Stimulated activated CD8-positive, alpha-beta memory T cell treated with anti-CD3 and anti-CD28 coated beads, Interleukin-4, amount 100 ng/mL, for 48 hours (primary cell): ENCODE measurements around the gene NOX3.
"Not testable (repeated sequence)": the region's sequence is repeated elsewhere in the genome, so short reads cannot be mapped to it uniquely, and the experiment has no call there.

Experiments
- DNase-seq: peaks from one replicate; pipeline ENCODE4 v3.0.0-alpha.2; 2020

Gene NOX3

GRCh38 chr6:155466539-155466938, 10.9 kb upstream of the NOX3 start:
- no peak for DNase-seq

DNA sequence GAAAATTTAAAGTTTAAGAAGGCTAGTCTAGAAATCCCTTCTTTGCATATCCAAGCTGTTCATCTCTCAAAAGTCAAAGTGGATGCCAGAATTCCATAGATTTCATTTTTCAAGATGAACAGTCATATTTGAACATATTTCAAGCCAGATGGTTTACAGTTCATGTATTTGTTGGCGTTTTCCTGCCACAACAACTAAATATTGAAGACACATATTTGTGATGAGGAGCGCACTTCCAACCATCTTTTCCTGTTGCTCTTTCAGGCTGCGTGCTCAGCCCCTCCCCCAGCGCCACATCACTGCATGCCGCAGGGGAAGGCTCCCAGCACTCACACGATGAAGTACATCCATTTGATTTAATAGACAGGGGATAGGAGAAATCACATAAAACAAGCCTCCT, 5.9 kb upstream of the NOX3 start:
- no peak for DNase-seq

DNA sequence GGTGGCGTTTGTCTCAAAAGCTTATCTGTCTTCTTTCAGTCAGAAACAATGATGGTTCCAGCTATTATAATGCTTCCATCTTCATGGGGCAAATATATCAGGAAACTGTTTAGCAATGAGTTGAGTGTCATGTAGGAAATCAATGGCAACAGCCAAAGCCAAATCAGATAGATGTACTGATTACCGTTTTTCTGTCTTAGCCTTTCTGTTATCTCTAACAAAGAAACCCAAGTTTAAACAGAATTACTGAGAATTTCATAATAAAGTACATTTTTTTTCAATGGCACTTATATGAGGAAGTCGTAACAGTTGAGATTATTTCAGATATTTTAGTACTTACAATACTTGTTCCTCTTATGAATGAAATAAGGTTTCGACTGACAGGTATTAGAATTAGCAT, 1.2 kb downstream of the NOX3 start:
- no peak for DNase-seq

- DNase-seq: no peak
These were observed 1.6 kb downstream of the NOX3 start for GRCh38 chr6:155454008-155454407.

DNA sequence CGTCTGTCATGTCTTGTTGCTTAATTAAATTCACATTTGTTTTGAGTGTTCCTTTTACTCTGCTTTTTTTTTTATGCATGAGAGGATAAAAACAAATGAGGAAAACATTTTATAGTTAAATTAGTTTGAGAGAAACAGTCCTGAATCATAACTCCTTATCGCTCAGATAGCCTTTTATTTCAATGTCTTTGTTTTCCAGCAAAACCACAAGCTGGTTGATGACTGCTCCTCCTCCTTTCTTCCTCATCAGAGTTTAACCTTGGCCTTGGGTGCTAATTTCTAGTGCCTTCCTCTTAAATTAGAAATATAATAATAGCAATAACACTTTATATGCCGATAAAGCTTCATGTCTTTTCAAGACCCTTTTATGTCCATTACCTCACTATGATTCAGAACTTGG, 3.1 kb downstream of the NOX3 start:
- DNase-seq: no peak

DNA sequence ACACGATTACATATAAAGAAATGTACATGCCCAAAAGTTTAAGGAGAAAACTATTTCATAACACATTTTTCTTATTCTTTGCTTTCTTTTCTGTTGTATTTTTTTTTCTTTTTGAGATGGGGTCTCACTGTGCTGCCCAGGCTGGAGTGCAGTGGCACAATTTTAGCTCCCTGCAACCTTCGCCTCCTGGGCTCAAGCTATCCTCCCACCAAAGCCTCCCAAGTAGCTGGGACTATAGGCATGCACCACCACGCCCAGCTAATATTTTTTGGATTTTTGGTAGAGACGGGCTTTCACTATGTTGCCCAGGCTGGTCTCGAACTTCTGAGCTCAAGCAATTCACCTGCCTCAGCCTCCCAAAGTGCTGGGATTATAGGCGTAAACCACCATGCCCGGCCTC, 4.1 kb downstream of the NOX3 start:
- DNase-seq: not testable (repeated sequence)

DNA sequence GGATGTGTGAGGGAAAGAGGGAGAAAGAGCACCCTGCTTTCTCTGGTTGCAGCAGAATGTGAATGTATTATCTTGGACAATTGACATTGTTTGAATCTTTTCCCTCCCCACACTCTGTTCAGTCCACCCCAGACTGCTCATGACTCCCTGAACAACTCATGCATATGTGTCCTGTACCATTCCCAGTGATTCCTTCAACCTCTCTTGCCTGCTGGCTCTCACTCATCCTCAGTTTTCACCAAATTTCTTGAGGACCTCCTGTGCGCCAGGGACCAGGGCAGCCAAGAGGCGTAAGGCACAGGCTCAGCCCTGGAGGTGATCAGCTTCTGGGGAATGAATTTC, 5.4 kb downstream of the NOX3 start:
- DNase-seq: no peak

DNA sequence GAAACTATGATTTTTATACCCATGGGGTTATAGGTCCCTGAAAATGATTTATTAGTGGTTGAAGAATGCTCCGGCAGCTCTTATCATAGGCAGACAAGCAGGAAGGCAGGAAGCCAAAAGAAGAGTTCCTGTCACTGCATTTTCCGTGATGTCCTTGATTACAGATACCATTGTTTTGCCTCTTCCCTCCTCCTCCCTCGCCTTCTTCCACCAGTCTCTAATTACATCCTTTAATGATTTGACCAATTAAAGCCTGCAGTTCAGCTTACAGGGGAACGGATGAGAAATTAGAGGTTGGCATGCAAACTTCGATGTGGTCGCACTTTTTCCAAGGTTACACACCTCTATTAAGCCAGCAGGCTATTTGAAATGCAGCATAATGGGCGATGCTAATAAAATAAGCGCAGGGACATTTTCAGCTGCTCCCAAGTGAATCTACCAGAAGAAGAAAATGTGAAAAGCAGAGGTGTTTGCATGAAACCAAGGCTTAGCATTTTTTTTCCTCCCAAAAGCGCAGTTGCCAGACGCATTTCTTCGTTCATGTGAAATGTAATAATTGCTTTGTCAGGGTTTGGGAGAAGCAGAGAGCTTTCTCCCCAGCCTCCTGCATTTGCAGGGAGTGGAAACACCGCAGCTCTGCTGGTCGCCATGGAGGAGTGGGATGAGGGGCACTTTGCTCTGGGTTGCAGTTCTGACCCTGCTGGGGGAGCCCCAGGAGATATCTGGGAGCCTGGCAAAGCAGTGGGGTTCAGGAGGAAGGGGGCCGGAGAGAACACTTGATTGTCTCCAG, 6.0 kb downstream of the NOX3 start:
- no peak for DNase-seq

DNA sequence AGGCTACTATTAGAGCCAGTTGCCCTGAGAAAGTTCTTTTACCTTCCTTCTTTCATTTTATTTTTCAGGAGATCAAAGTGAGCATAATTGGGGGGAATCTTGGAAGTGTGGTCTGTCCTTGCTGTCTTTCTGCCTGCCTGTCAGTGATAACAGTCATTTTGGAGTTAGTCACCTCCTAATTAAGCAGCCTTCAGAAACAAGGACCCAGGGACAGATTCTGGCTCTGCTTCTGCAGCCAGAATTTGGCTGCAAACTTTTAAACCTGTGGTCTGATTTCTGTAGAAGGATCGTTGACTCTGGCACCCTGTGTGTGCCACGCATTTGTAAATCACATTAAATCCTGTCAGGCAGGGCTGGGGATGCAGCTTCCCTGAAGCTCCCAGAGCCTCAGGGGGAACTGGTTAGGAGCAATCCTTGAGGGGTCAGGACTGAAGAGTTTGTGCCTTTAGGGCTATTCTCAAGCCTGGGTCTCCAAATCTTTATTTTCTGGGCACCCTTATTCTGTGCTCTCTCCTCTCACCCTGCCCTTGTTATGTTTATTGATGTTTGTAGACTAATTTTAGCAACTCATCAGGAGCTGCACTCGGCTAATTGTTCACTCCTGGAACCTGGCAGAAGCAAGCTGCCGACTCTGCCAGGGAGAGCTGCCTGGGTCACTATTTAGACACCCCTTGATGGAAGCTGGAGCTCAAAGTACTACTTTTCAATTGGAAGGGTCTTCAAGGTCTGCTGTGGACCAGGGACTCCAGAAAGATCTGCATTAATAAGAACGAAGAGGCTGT, 6.8 kb downstream of the NOX3 start:
- DNase-seq: no peak

GRCh38 chr6:155447949-155448348, 7.7 kb downstream of the NOX3 start:
- no peak for DNase-seq

DNA sequence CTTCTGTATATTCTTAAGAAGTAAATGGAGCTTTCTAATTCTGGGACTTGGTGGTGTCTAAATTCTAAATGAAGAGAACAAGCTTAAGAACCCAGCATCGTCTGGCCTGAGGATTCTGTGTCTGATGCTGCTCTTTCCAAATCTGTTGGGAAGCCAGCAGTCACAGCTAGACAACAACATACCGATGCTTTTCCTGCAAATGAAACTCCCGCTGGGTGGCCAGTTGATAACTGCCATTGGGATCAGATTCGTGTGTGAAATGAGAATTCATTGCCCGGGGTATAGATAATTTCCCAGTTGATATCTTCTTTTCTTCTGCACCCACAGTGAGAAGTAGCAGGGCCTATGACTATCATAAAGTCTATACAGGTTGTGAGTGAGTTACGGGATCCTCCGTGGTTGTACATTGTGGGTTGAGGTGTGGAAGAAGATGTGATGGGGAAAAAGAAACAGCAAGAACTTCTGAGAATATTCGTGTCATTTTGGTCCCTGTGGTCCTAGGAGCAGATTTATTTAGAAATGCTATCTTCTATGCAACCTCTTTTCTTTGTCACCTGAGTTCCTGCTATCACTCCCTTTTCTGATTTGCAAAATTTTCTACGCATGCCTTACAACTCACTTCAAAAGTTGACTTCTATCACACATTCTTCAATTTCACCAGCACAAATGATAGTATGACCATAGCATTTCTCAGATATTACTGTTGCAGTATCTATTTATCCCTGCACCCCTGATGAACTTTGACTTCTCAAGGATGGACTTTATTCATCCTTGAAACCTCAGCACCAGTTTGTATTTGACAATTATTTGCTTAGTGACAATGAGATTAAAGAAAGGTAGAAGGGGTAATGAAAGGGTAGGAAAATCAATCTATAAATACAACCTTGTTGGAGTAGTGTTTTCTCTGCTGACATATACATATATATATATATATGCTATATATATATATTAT, 10.4 kb downstream of the NOX3 start:
- DNase-seq: no peak

GRCh38 chr6:155444120-155444917, 11.3 kb downstream of the NOX3 start:
- no peak for DNase-seq

GRCh38 chr6:155443168-155443567, 12.5 kb downstream of the NOX3 start:
- DNase-seq: no peak

GRCh38 chr6:155442562-155442961, 13.1 kb downstream of the NOX3 start:
- no peak for DNase-seq

GRCh38 chr6:155441112-155441465, 14.6 kb downstream of the NOX3 start:
- DNase-seq: no peak

DNA sequence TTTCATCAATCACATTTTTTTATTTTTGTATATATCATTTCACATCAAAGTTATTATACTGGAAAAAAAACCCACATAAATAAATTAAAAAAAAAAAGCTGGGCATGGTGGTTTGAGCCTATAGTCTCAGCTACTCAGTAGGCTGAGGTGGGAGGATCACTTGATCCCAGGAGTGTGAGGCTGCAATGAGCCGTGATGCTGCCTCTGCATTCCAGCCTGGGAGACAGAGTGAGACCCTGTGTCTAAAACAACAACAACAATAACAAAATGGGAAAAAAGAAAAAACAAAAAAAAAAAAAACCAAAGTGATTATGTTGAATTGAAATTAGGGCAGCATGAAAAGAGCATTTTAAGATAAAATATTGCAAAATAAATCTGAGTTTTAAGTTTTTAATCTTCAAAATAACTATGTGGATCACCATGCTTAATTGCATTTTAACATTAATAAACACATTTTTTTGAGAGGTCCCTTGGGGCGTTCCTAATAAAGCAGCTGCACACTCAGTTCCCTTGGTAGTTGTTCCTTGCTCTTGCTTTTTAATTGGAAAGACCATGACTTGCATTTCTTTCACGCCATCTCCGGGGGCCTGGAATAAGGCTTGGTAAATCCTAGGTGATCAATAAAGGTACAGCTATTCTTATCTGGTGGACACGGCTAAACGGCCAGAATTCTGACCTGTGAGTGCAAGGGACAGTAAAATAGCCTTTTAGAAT, 15.1 kb downstream of the NOX3 start:
- no peak for DNase-seq

GRCh38 chr6:155439376-155439775, 16.3 kb downstream of the NOX3 start:
- DNase-seq: no peak

GRCh38 chr6:155436981-155437749, 18.5 kb downstream of the NOX3 start:
- DNase-seq: no peak

DNA sequence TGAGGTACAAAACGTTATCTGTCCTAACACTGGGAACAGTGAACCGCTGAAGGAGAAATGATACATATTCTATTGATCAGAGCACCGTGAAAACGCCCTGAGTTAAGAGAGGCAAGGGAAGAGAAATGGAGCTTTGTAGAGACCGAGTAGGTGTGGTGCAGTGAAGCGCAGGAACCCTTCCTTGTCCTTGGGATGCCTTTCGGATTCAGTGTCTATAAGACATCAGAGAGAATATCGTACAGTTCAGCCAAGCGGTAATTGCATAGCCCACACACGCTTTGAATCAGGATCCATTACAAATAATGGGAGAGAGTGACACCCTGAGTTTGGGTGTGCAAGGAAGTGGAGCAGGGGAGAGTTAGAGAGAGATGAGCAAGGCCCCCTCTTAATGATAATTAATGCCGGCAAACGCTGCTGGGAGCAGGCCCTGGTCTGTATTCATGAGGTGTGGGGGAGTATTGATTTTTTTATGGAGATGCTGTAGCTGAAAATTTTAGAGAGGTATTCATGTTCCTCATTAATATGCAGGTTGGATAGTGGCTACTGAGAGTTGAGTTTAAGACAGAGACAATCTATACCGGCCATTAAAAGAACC, 20.7 kb downstream of the NOX3 start:
- DNase-seq: no peak

GRCh38 chr6:155434096-155434495, 21.5 kb downstream of the NOX3 start:
- DNase-seq: no peak

DNA sequence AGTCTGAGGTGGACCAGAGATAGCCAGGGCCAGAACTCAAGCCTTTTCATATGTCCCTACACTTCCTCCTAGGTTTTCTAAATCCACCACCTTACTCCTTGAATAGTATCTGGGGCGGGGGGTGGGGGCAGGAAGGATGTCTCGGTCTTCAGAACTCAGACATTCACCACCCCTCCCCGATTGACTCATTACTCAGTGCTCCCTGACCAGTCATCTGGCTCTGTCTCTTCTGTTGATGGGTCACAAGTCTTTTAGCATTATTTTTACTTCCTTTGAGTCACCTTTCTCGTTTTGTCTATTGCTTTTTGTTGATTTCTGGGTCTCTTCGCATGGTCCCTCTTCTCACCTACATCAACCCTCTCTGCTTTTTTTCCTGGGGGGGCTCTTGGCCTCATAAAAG, 23.3 kb downstream of the NOX3 start:
- no peak for DNase-seq
